Mesothelial cell of epicardium (in vitro differentiated cells): ENCODE data around the gene CERKL. TPM values are rescaled to one million over a fixed set of nuclear protein-coding genes. Genes with fewer than 3 reads are reported as not detected.

Experiments
- DNase-seq, 2 experiments: peaks; one replicate each; pipeline ENCODE4 v3.0.0; 2021; ENCODE audit warnings: low spot score in 2 of 2; ENCODE audit not compliant: unreplicated experiment in 2 of 2
- H3K27ac Mint-ChIP-seq: 2 replicates; pipeline ENCODE4 v1.8.0; 2021; ENCODE audit warnings: mixed read lengths
- H3K27me3 Mint-ChIP-seq: 2 replicates; pipeline ENCODE4 v1.8.0; 2021; ENCODE audit warnings: low read depth, mixed read lengths
- H3K36me3 Mint-ChIP-seq: 2 replicates; pipeline ENCODE4 v1.8.0; 2021; ENCODE audit warnings: mixed read lengths
- H3K4me1 Mint-ChIP-seq: 2 replicates; pipeline ENCODE4 v1.8.0; 2021; ENCODE audit warnings: mixed read lengths
- H3K4me3 Mint-ChIP-seq: 2 replicates; pipeline ENCODE4 v1.8.0; 2021; ENCODE audit warnings: mild to moderate bottlenecking, moderate library complexity, mixed read lengths
- H3K9me3 Mint-ChIP-seq: 2 replicates; pipeline ENCODE4 v1.8.0; 2021; ENCODE audit warnings: mixed read lengths
- total RNA-seq: library from RNA; stranded (reverse); gene quantifications from 3 replicates; pipeline ENCODE4 v1.2.1, GENCODE V29; 2021
- TF ChIP-seq, protein P1 (sequence below): fragments of 200-600 bp; sonication (generic); IDR thresholded peaks from one replicate; pipeline ENCODE4 v1.5.0; 2021; ENCODE audit warnings: antibody characterized with exemption; ENCODE audit not compliant: unreplicated experiment

CERKL gene
- total RNA-seq, 1 donor from 2014 or later = not detected

GRCh38 chr2:181694271-181694670 lies 37.4 kb upstream of the CERKL start:
- Mint-ChIP-seq H3K36me3 (no peaks in the 10 kb centered on the region), H3K9me3 (no peaks in the 10 kb centered on the region), H3K4me1 (no peaks in the 10 kb centered on the region), H3K27ac (no peak overlapping the region), H3K4me3 (no peak overlapping the region), H3K27me3 (peaks cover 75% of the 10 kb centered on the region)
- TF ChIP-seq, protein P1, sequence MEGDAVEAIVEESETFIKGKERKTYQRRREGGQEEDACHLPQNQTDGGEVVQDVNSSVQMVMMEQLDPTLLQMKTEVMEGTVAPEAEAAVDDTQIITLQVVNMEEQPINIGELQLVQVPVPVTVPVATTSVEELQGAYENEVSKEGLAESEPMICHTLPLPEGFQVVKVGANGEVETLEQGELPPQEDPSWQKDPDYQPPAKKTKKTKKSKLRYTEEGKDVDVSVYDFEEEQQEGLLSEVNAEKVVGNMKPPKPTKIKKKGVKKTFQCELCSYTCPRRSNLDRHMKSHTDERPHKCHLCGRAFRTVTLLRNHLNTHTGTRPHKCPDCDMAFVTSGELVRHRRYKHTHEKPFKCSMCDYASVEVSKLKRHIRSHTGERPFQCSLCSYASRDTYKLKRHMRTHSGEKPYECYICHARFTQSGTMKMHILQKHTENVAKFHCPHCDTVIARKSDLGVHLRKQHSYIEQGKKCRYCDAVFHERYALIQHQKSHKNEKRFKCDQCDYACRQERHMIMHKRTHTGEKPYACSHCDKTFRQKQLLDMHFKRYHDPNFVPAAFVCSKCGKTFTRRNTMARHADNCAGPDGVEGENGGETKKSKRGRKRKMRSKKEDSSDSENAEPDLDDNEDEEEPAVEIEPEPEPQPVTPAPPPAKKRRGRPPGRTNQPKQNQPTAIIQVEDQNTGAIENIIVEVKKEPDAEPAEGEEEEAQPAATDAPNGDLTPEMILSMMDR = no peak
- DNase-seq = no peak

DNA sequence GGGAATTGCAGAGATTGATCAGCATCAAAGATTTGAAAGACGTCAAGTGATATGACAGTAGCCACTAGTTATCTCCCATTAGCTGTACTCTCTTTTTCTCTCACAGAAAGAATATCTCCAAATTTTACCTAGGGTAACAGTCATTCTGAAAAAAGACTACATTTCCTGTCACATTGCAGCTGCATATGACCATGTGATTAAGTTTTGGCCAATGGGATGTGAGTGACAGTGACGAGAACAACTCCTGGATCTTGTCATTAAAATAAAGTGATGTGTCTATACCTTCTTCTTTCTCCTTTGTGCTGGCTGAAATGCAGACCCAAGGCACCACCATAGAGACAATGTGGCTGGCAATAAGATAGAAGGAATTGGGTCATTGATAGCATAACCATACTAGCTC lies 34.0 kb upstream of the CERKL start:
- TF ChIP-seq, protein P1 = no peak
- Mint-ChIP-seq H3K4me1 (no peaks in the 10 kb centered on the region), H3K9me3 (no peaks in the 10 kb centered on the region)

GRCh38 chr2:181686576-181687185 lies 29.8 kb upstream of the CERKL start:
- Mint-ChIP-seq H3K4me1 (peaks cover 12% of the 10 kb centered on the region), H3K4me3 (no peak overlapping the region), H3K36me3 (no peaks in the 10 kb centered on the region), H3K27me3 (peaks cover 96% of the 10 kb centered on the region), H3K27ac (no peak overlapping the region), H3K9me3 (no peaks in the 10 kb centered on the region)
- DNase-seq = no peak
- TF ChIP-seq, protein P1 = no peak

More for the DNA sequence above, 34.0 kb upstream of the CERKL start:
- Mint-ChIP-seq H3K4me3 (no peak overlapping the region), H3K27me3 (peaks cover 85% of the 10 kb centered on the region), H3K27ac (no peak overlapping the region), H3K36me3 (no peaks in the 10 kb centered on the region)
- no peak for DNase-seq

- H3K36me3 Mint-ChIP-seq = no peaks in the 10 kb centered on the region
- H3K27ac Mint-ChIP-seq = no peak overlapping the region
- no peak overlapping the region for H3K4me3 Mint-ChIP-seq
- DNase-seq = no peak
- H3K4me1 Mint-ChIP-seq = peaks cover 19% of the 10 kb centered on the region
- H3K27me3 Mint-ChIP-seq = peaks cover 98% of the 10 kb centered on the region
- H3K9me3 Mint-ChIP-seq = no peaks in the 10 kb centered on the region
- TF ChIP-seq, protein P1 = no peak
Measured at GRCh38 chr2:181685150-181685688, 28.3 kb upstream of the CERKL start.

- Mint-ChIP-seq H3K36me3 (no peaks in the 10 kb centered on the region), H3K27ac (no peak overlapping the region), H3K4me1 (peaks cover 19% of the 10 kb centered on the region), H3K4me3 (no peak overlapping the region), H3K27me3 (peaks cover 98% of the 10 kb centered on the region), H3K9me3 (no peaks in the 10 kb centered on the region)
- no peak for DNase-seq
- TF ChIP-seq, protein P1 = no peak
Measured at GRCh38 chr2:181684454-181685149, 27.7 kb upstream of the CERKL start.
